ENCODE measurements around the gene SPHK2. TPM values are rescaled to one million over a fixed set of nuclear protein-coding genes. Genes with fewer than 3 reads are reported as not detected.

SPHK2 gene
- total and polyA plus RNA-seq, 2 experiments from 2014 or later, result 18.3 to 50.3 TPM

DNA sequence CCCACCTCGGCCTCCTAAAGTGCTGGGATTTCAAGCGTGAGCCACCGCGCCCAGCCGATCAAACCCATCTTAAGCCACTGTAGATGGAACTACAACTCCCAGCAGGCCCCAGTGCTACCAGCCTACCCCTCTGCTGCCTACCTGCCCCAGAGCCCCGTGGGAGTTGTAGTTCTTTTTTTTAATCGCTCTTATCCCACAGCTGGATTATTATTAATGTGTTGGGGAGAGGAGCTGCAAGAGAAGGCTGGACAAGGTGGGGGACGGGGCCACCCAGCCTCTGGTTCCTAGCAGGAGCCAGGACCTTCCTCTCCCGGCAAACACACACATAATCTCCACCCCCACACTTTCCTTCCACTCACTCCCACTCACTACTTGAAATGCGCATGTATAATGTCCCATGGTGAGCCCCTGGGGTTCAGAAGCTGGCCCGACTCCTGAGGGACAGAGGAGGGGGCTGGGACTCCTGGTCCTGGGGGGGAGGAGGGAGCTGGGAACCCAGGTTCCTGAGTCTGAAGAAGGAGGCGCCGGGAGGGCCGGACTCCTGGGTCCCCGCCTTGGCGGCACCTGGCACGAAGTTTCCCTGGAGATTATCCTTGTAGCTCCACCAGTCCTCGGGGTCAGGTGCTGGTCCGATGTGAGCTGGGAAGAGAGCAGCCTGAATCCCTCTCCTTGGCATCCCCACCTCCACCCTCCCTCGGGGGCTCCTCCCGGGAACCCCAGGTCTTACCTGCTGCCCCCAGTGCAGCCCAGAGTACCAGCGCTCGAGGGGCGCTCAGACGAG, 25.7 kb downstream of the SPHK2 start:
- H3K36me3 Mint-ChIP-seq (ENCODE audit: low read depth), result peaks cover 20% of the 10 kb centered on the region
- 0 out of 2 replicates have a peak, but pooled peaks cover 7% of the 10 kb centered on the region for H3K27me3 ChIP-seq (ENCODE audit: insufficient read depth)
- peak overlapping the region; percentile 75 for H3K4me3 ChIP-seq
- ATAC-seq, result peak; percentile 59
- H2AFZ ChIP-seq, result peak overlapping the region; percentile 92
- H3K4me1 Mint-ChIP-seq, result peaks cover 12% of the 10 kb centered on the region
- TF ChIP-seq STAT1 (IDR thresholded peaks at IDR 0.05; ENCODE audit: unreplicated experiment) (no peak), EZH2phosphoT487 (IDR thresholded peaks at IDR 0.05; ENCODE audit: unreplicated experiment) (no peak), JUNB (IDR thresholded peaks at IDR 0.05; ENCODE audit: unreplicated experiment) (no peak), ZNF331 (CRISPR knock-in tag; IDR thresholded peaks at IDR 0.05; ENCODE audit: low read depth) (no peak), EZH2 (IDR thresholded peaks at IDR 0.05; ENCODE audit: low read depth, unreplicated experiment) (no peak), POLR2AphosphoS5 (IDR thresholded peaks at IDR 0.05; ENCODE audit: low read depth) (peak; percentile 28; the same call in 1 of the 2 replicates), CREB1 (CRISPR knock-in tag; IDR thresholded peaks at IDR 0.05; ENCODE audit: low read depth) (0 out of 2 replicates have a peak, but pooled peaks have one; percentile 56), ZNF114 (CRISPR knock-in tag; IDR thresholded peaks at IDR 0.05) (no peak), NANOG (IDR thresholded peaks at IDR 0.05; ENCODE audit: borderline replicate concordance) (0 out of 2 replicates have a peak, but pooled peaks have one; percentile 8), REST (IDR thresholded peaks at IDR 0.05; ENCODE audit: unreplicated experiment) (no peak), ZNF462 (CRISPR knock-in tag; IDR thresholded peaks at IDR 0.05) (no peak), CTCF (conservative IDR thresholded peaks at IDR 0.05; ENCODE audit: low read depth in 2 of 2) (no peak)
- TF ChIP-seq, protein P1, sequence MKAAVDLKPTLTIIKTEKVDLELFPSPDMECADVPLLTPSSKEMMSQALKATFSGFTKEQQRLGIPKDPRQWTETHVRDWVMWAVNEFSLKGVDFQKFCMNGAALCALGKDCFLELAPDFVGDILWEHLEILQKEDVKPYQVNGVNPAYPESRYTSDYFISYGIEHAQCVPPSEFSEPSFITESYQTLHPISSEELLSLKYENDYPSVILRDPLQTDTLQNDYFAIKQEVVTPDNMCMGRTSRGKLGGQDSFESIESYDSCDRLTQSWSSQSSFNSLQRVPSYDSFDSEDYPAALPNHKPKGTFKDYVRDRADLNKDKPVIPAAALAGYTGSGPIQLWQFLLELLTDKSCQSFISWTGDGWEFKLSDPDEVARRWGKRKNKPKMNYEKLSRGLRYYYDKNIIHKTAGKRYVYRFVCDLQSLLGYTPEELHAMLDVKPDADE (IDR thresholded peaks at IDR 0.05), result peak; percentile 98
- no peaks in the 10 kb centered on the region for H3K9me3 Mint-ChIP-seq
- peaks cover 7% of the 10 kb centered on the region; the same call in 1 of the 2 replicates for H3K4me1 ChIP-seq (ENCODE audit: insufficient read depth)
- H3F3A ChIP-seq (replicated peaks; ENCODE audit: low read depth), result 0 out of 2 replicates have a peak, but pooled peaks cover 13% of the 10 kb centered on the region
- no peaks in the 10 kb centered on the region for H3K36me3 ChIP-seq (ENCODE audit: insufficient read depth)
- H4K20me1 ChIP-seq (replicated peaks; ENCODE audit: insufficient read depth), result no peaks in the 10 kb centered on the region
- peak overlapping the region; percentile 89 for H3K27ac Mint-ChIP-seq
- H3K27me3 Mint-ChIP-seq (ENCODE audit: insufficient read depth, low read depth, poor library complexity), result peaks cover 16% of the 10 kb centered on the region
- H3K4me2 ChIP-seq, result peak overlapping the region; percentile 99
- peak overlapping the region; percentile 91 for H3K4me3 Mint-ChIP-seq
- H3K9me2 ChIP-seq (ENCODE audit: insufficient read depth), result no peaks in the 10 kb centered on the region
- peak; percentile 92 for DNase-seq (ENCODE audit: low spot score)
- H3K79me2 ChIP-seq (replicated peaks; ENCODE audit: insufficient read depth), result no peaks in the 10 kb centered on the region
- H3K27ac ChIP-seq (ENCODE audit: low read depth), result peak overlapping the region; percentile 91

Data from GM23338 (cell line).